ENCODE results near the gene TMED7. TPM values are rescaled to one million over a fixed set of nuclear protein-coding genes. Genes with fewer than 3 reads are reported as not detected.

The TMED7 gene
- total RNA-seq, 2 donors from 2014 or later = 127 to 146 TPM

DNA sequence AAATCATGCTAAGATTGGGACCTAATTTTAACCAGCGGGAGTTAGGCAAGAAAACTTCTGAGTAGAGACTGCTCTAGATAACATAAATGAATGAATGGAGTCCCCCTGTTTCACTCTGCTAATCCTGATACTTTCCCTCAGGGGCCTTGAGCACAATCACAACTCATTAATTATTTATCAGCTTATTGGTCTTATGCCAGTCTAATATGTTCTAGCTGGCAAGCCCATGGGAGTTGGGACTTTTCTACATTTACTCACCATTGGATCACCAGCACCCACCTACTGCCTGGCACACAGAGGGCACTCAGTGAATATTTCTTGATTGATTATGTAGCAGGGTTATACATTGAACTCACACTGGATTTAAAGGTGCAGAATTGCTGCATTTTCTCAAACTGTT, 13.5 kb upstream of the TMED7 start:
- H3K27ac ChIP-seq = no peak overlapping the region
- DNase-seq = no peak
- no peaks in the 10 kb centered on the region for H3K4me1 ChIP-seq
- H3K9ac ChIP-seq (ENCODE audit: low read depth in 2 of 2, low read length in 2 of 2) = no peak overlapping the region
- TF ChIP-seq, protein P1, sequence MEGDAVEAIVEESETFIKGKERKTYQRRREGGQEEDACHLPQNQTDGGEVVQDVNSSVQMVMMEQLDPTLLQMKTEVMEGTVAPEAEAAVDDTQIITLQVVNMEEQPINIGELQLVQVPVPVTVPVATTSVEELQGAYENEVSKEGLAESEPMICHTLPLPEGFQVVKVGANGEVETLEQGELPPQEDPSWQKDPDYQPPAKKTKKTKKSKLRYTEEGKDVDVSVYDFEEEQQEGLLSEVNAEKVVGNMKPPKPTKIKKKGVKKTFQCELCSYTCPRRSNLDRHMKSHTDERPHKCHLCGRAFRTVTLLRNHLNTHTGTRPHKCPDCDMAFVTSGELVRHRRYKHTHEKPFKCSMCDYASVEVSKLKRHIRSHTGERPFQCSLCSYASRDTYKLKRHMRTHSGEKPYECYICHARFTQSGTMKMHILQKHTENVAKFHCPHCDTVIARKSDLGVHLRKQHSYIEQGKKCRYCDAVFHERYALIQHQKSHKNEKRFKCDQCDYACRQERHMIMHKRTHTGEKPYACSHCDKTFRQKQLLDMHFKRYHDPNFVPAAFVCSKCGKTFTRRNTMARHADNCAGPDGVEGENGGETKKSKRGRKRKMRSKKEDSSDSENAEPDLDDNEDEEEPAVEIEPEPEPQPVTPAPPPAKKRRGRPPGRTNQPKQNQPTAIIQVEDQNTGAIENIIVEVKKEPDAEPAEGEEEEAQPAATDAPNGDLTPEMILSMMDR (IDR thresholded peaks at IDR 0.05) = no peak
- H3K36me3 ChIP-seq = no peaks in the 10 kb centered on the region
- H3K27me3 ChIP-seq = no peaks in the 10 kb centered on the region
- H3K9me3 ChIP-seq = no peaks in the 10 kb centered on the region
- intact Hi-C loops (cut with DNase I) = no loop called here
- H3K4me3 ChIP-seq = no peak overlapping the region

DNA sequence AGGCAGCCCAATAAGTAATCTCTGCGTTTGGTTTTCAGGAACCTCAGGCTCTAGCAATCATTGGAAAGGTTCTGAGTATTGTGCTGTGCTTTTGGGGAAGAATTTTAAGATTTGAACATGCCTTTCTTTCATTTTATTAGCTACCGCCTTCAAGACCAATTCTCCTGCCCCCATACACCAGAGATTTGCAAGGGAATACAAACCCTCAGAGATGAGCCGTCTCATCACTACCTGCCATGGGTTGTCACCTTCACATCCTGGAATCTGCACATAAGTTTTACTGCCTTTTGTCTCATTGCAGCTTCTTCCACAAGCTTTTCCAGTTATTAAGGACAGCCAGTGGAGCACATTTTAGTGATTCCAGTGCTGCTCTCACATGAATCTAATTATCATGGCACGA, 11.7 kb upstream of the TMED7 start:
- TF ChIP-seq, protein P1 (IDR thresholded peaks at IDR 0.05) = no peak
- Histone ChIP-seq H3K27me3 (no peaks in the 10 kb centered on the region), H3K4me1 (no peaks in the 10 kb centered on the region), H3K27ac (no peak overlapping the region), H3K4me3 (no peak overlapping the region), H3K9me3 (no peaks in the 10 kb centered on the region), H3K36me3 (no peaks in the 10 kb centered on the region), H3K9ac (ENCODE audit: low read depth in 2 of 2, low read length in 2 of 2) (no peak overlapping the region)
- no peak for DNase-seq
- intact Hi-C loops (cut with DNase I) = no loop called here

DNA sequence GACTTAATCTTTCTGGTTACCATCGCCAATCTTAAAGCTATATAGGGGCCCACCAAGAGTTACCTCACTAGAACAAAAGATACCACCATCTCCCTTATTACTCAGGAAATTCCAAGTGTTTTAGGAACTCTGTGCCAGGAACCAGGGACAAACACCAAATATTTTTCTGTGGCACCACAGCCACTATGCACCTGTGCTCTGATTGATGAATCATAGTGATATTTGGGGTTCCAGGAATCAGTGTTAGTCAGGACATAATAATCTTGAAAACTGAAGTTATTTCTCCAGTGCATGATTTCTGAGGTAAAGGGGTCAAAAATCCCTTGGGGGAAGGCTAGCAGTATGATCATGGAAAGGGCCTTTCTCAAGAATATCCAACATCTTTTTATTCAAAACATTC, 10.2 kb upstream of the TMED7 start:
- H3K4me3 ChIP-seq = no peak overlapping the region
- intact Hi-C loops (cut with DNase I) = no loop called here
- no peaks in the 10 kb centered on the region for H3K4me1 ChIP-seq

DNA sequence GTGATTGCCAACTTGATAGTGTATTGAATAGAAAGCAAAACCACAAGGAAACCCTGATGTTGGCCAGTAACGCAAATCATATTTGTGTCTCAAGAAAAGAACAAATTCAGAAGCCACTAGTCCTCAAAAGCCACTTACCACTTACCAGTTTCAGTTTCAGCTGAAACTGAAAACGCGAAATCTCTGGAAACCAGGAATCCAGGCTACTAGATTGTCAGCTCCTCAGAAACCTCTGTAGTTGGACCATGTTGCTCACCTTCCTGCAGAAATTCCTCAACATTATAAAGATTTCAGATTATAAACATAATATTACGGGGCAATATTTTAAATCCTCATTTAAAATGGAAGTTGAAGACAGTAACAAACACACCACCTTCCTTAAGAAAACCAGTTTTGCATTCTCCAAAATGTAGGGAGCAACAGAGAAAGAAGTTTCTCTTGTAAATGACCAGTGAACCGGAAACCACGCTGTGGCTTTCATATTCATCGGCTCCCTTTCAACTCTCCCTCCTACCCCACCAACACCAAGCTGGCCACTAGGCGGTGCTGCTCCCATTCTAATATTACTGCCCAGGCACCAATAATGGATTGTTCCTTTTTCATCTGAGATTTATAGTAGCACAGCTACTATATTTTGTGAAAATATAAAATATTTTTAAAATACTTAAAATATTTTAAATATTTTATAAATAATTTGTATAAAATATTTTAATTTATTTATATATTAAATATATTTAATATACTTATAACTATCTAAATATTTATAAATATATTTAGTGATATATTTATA, 8.7 kb upstream of the TMED7 start:
- no peaks in the 10 kb centered on the region for H3K36me3 ChIP-seq
- peak overlapping the region; percentile 19 for H3K4me3 ChIP-seq
- no peaks in the 10 kb centered on the region for H3K4me1 ChIP-seq
- peak overlapping the region; percentile 56 for H3K27ac ChIP-seq
- H3K9me3 ChIP-seq = no peaks in the 10 kb centered on the region
- TF ChIP-seq, protein P1 (IDR thresholded peaks at IDR 0.05) = peak; percentile 93
- peak overlapping the region; percentile 30 to 70 for H3K9ac ChIP-seq (ENCODE audit: low read depth in 2 of 2, low read length in 2 of 2)
- intact Hi-C loops (cut with DNase I) = loop anchor here (2.0 kb wide), 1 partner anchor 434 kb away; no protein-coding TSS in a partner anchor
- no peaks in the 10 kb centered on the region for H3K27me3 ChIP-seq
- peak; percentile 93 for DNase-seq

More for the DNA sequence above, 10.2 kb upstream of the TMED7 start:
- Histone ChIP-seq H3K36me3 (no peaks in the 10 kb centered on the region), H3K27ac (no peak overlapping the region), H3K9me3 (no peaks in the 10 kb centered on the region), H3K9ac (ENCODE audit: low read depth in 2 of 2, low read length in 2 of 2) (no peak overlapping the region), H3K27me3 (no peaks in the 10 kb centered on the region)
- DNase-seq = no peak
- TF ChIP-seq, protein P1 (IDR thresholded peaks at IDR 0.05) = no peak

DNA sequence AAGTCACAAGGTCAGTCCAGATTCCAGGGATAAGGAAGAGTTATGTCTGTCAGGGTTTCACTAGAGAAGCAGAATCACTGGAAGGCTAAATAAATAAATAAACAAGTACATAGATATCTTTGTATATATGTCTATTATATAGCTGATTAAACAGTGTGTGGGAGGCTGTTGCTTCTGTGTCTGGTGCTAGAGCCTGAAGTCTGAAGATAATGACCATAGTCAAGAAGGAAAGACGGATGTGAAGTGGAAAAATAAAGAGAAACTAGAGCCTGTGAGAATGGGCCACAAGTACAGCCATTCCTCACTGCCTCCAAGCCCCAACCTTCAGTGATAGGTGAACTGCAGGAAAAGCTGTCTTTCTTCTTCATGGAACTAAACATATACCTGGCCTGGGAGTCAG, 4.1 kb upstream of the TMED7 start:
- intact Hi-C loops (cut with DNase I) = no loop called here

More for the DNA sequence above, 4.1 kb upstream of the TMED7 start:
- Histone ChIP-seq H3K27ac (no peak overlapping the region), H3K27me3 (no peaks in the 10 kb centered on the region), H3K36me3 (no peaks in the 10 kb centered on the region), H3K9ac (ENCODE audit: low read depth in 2 of 2, low read length in 2 of 2) (no peak overlapping the region), H3K4me1 (no peaks in the 10 kb centered on the region), H3K9me3 (no peaks in the 10 kb centered on the region), H3K4me3 (no peak overlapping the region)
- DNase-seq = no peak
- TF ChIP-seq, protein P1 (IDR thresholded peaks at IDR 0.05) = no peak

Data from colonic mucosa (tissue), 4 donors.